DMS53 treated with DMSO at 0.1 percent for 48 hours (cell line): ENCODE results near the gene OSGIN1.
A peak's percentile ranks its signal among the peaks of the same experiment; 100 is the strongest.

Experiments used
- DNase-seq: peaks from one replicate; lab custom pipeline; 2025; ENCODE audit not compliant: unreplicated experiment; lab: John Stamatoyannopoulos, UW

OSGIN1 gene

DNA sequence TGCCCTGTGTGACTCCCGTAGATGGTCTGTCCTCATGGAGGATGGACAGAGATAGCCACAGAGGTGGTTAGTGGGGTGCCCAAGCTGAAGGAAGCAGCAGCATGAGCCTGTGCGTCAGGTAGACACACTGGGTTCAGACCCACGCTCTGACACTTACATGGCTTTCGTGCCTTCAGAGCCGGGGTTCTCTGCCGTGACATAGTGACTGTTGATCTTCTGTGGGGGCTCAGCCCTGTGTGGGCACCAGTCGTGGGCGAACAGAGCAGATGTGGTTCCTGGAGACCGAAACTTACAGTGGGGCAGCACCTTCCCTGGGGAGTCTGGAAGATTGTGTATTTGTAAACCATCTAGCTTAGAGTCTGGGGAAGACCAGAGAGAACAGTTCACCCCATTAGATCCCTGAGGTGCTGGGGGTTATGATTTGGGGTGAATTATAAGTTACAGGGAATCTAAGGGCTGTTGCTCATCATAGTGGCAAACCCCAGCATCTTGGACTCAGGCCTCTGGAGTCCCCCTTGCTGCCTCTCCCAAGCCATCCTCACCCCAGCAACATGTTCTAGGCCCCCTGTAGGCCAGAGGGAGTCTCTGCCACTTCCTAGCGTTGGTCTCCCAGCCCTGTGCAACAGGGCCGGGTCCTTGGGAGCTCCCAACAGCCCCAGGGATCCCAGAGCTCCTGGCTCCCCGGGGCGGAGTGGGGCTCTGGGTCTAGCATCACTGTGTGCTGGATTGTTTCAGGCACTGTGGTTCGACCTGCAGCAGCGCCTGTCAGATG is 43.6 kb downstream of the OSGIN1 start:
- no peak for DNase-seq

DNA sequence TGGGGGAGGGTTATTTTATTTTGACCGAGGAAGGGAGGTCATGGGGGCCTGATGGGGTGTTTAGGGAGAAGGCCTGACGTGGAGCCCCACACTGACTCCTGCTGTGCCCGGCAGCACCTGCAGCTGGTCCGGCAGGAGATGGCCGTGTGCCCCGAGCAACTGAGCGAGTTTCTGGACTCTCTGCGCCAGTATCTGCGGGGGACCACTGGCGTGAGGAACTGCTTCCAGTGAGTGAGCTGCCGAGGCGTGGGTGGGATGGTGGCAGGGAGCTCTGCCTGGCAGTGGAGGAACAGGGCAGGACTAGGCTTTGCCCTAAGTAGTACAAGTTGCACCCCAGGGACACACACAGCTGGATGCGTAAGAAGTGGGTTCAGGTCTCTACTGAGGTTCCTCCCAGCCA is 45.1 kb downstream of the OSGIN1 start:
- DNase-seq = no peak

DNA sequence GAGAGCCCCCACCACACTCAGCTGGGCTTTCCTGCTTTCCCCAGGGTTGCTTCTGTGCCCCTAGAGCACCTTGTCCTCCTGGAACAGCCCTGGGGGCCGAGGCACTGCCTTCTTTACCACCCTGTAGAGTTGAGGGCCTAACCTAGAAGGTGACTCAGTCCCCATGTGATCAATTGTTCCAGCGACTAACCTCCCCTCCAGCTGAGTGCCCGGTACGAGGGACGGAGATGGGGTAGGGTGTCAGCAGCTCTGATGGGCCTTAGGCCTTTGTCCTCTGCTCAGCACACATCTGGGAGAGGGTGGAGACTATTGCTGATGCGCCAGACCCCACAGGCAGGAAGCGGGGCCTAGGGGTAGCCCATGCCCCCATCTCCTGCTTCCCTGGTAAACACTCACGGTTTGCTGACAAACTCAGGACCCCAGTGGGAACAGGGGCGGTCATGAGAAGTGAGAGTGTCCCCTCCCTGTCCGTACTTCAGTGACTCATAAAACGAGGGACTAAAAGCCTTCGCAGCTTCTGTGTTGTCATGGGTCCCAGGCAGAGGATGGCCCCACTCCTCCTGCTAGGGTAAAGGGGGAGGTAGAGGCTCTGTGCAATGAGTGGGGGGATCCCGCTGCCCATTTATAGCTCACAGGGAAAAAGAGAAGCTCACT is 48.1 kb downstream of the OSGIN1 start:
- no peak for DNase-seq

DNA sequence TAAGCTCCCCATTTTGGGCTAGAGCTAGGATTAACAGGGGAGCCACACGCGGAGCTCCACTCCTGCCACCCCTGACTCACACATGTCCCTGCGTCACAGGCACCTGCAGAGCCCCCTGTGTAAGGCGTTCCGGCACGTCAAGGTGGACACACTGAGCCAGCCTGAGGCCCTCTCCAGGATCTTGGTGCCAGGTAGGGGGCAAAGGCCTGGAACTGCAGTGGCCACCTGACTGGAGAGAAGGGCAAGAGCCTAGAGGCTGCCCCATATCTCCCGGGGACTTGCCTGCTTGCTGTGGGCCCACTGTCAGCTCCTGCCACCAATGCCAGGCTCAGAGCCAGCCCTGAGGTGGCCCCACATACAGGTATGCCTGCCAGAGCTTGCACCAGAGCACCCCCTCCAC is 48.7 kb downstream of the OSGIN1 start:
- no peak for DNase-seq

DNA sequence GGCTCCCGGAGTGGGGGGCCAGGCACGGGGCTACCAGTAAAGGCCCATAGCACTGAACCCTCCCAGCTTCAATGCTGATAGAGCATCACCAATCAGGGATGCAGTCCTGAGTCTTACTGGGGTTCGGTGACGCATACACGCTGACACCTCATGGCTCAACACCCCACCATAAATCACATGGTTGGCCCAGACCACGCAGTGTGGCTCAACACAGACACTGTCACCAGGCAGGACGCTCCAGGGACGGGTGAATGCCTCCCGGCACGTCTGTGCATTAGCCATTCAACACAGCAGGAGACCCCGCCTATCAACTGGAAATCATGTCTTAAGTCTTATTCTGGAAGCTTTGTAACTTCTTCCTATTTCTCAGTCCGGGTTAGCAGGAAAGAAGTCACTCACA is 50.0 kb downstream of the OSGIN1 start:
- DNase-seq = no peak

DNA sequence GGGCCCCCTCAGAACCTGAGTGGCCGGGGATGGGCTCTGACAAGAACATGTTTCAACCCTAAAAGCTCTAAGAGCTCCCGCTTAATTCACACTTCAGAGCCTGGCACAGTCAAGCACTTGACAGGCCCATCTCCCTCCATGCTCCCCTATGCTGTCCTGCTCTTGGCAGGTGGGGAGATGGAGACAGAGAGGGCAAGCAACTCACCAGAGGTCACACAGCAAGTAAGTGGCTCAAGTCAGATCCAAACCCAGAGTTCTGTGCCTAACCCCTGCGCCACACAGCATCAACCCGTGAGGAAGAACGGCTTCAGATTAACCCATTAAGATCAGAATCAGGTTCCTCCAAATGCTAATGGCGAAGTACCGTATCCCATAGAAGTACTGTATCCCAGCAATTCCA is 51.4 kb downstream of the OSGIN1 start:
- DNase-seq = no peak

DNA sequence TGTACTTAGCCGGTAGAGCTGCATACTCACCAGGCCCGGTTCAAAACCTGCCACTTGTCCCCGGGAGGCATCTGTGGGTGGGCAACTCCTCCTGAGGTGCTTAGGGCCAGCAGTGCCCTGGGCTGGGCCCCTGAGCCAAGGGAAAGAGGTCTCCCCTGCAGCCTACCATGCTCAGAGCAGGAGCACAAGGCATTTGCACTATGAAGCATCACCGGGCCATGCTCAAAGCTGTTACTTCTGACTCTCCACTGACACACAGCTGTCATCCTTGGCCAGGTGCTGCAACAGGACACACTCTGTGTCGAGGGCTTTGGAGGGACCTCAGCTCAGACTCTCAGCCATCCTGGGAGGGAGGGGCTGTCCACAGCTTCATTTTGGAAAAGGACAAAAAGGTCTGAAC is 52.4 kb downstream of the OSGIN1 start:
- DNase-seq = no peak

DNA sequence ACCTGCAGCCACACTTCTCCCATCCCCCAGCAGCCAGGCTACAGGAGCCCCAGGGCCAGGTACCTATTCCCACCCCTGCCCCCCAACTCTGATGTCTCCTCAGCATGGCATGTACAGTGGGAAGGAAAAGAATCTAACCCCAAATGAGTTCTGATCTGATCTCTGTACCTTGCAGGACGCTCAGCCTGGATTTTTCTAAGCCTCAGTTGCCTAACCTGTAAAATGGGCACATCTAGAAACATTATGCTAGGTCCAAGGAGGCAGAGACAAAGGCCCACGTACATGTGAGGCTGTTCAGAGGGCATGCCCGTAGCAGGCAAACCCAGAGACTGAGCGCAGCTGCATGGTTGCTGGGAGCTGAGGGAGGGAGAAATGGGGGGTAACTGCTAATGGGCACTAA is 54.5 kb downstream of the OSGIN1 start:
- DNase-seq = no peak

DNA sequence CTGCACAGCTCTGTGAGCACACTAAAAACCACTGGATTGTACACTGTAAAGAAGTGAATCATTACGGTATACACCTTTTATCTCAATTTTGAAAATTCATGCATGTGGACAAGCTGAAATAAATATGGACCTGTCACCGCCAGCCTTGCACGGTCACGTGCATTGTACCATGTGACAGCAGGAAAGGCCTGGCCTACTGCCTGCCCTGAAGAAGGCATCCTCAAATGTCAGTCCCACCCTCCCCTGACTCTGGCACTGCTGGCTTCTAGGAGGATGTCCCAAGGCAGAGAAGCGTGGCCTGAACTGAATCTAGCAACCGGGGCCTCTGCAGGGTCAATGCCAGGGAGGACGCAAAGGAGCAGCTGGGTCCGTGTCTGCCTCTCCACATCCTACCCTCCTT is 54.9 kb downstream of the OSGIN1 start:
- no peak for DNase-seq

DNA sequence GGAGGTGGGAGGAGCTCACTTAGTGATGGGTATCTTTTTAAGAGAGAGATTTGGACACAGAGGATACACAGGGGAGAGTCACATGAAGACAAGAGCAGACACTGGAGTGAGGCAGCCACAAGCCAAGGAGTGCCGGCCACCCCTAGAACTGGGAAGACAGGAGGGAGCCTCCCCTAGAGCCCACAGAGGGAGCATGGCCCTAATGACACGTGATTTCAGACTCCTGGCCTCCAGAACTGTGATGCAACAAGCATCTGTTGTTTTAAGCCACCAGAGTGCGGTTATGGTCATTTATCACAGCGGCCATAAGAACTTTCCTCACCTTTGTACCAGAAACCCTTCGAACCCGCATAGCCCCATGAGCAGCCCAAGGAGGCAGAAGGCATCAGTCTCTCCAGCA is 56.2 kb downstream of the OSGIN1 start:
- DNase-seq = no peak

DNA sequence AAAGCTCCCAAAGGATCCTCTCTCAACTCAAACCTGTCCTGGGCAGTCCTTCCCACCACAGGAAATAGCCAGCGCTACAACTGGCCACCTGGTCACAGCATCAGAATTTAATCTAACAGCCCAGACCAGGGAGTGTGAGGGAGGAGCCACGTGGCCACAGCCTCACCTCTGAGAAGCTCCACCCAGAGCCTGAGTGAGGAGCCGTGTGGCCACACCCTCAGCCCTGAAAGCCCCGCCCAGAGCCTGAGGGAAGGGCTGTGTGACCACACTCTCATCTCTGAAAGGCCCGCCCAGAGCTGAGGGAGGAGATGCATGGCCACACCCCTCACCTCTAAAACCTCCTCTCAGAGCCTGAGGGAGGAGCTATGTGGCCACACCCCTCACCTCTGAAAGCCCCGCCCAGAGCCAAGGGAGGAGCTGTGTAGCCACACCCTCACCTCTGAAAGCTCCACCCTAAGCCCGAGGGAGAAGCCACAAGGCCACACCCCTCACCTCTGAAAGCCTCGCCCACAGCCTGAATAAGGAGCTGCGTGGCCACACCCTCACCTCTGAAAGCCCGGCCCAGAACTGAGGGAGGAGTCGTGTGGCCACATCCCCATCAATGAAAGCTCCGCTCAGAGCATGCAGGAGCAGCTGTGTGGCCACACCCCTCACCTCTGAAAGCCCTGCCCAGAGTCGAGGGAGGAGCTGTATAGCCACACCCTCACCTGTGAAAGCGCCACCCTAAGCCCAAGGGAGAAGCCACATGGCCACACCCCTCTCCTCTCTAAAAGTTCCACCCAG is 60.9 kb downstream of the OSGIN1 start:
- DNase-seq = peak; percentile 3

DNA sequence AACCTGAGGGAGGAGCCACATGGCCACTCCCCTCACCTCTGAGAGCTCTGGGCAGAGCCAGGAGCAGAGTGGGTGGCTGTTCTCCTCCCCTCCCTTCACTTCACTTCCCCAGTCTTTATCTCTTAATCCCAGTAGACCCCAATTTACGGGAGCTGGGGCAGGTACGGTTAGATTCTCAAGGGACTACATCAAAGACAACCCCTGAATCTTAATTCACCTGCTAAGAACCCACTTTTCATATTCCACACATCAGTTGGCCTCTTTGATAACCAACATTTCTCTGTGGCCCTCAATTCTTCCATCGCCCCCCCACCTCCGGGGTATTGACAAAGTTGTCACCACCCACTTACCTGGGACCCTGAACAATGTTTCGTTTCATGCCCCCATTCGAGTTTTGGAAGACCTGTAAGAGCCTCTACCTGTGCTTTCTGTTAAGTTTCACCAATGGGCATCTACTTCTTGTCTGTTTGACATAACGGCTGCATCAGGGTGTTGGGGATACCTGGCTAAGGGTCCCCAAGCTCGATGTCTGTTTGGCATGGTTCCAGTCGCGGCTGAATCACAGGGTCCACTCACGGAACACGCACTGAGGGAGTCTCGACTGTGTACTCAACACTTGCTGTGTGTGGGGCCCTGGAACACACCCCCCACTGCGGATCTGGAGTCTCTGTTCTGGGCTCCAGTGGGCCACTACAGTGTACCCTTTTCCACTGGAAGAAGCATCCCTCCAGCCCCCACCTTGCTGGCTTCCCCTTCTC is 61.7 kb downstream of the OSGIN1 start:
- DNase-seq = no peak

DNA sequence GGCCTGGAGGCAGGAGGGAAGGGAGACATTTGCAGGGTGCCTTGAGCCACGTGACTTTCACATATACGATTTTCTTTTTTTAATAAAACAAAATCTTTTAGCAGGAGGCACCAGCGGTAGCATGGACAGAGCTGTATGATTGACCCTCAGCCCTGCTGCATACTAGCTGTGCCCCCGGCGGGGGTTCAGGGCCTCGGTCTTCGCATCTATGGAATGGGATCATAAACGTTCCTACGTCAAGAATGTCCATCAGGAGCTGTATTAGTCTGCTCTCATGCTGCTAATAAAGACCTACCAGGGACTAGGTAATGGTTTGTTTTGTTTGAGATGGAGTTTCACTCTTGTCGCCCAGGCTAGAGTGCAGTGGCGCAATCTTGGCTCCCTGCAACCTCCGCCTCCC is 62.4 kb downstream of the OSGIN1 start:
- no peak for DNase-seq
